ENCODE results near the gene ECI1. TPM values are rescaled to one million over a fixed set of nuclear protein-coding genes. Genes with fewer than 3 reads are reported as not detected.

The ECI1 gene
- polyA plus RNA-seq, 1 experiment: 24.9 TPM

- peaks cover 64% of the 10 kb centered on the region for H3K27me3 ChIP-seq (ENCODE audit: control insufficient read depth, insufficient read depth, low read length)
- no peak overlapping the region for H3K27ac ChIP-seq (ENCODE audit: low read depth, low read length)
- DNase-seq (ENCODE audit: low read depth, low spot score): no peak
- POLR2A ChIA-PET: interaction anchor here (1.1 to 3.4 kb wide), 2 partner anchors 8 to 41 kb away, joined by 3 to 16 read pairs; partner anchors contain the start of gene TRAF7
- no peak overlapping the region; the same call in 1 of the 2 replicates for H3K4me3 ChIP-seq (ENCODE audit: low read depth, low read length)
- CTCF ChIA-PET: no interaction called here
- peaks cover 6% of the 10 kb centered on the region for H3K9me3 ChIP-seq (ENCODE audit: control insufficient read depth, insufficient read depth, low read length)
- TF ChIP-seq CTCF (IDR thresholded peaks at IDR 0.05; ENCODE audit: low read depth, low read length): no peak
Observed at GRCh38 chr16:2195322-2196161, 55.8 kb downstream of the ECI1 start.

GRCh38 chr16:2194852-2195321, 56.5 kb downstream of the ECI1 start:
- CTCF ChIA-PET: no interaction called here
- POLR2A ChIA-PET: interaction anchor here (0.6 to 3.4 kb wide), 3 partner anchors 9 to 40 kb away, joined by 3 to 16 read pairs (median 7); partner anchors contain the start of gene TRAF7
- no peak overlapping the region for H3K4me3 ChIP-seq (ENCODE audit: low read depth, low read length)
- H3K9me3 ChIP-seq (ENCODE audit: control insufficient read depth, insufficient read depth, low read length): peaks cover 3% of the 10 kb centered on the region; the same call in 1 of the 2 replicates
- H3K27ac ChIP-seq (ENCODE audit: low read depth, low read length): no peak overlapping the region
- DNase-seq (ENCODE audit: low read depth, low spot score): no peak
- peak; percentile 41 for TF ChIP-seq CTCF (IDR thresholded peaks at IDR 0.05; ENCODE audit: low read depth, low read length)
- H3K27me3 ChIP-seq (ENCODE audit: control insufficient read depth, insufficient read depth, low read length): peaks cover 58% of the 10 kb centered on the region

- Histone ChIP-seq H3K27ac (ENCODE audit: low read depth, low read length) (no peak overlapping the region), H3K4me3 (ENCODE audit: low read depth, low read length) (no peak overlapping the region), H3K9me3 (ENCODE audit: control insufficient read depth, insufficient read depth, low read length) (peaks cover 3% of the 10 kb centered on the region; the same call in 1 of the 2 replicates), H3K27me3 (ENCODE audit: control insufficient read depth, insufficient read depth, low read length) (peaks cover 52% of the 10 kb centered on the region)
- ChIA-PET CTCF (no interaction called here), POLR2A (interaction anchor here (0.6 to 3.4 kb wide), 2 partner anchors 36 to 39 kb away, joined by 7 to 16 read pairs; partner anchors contain the start of gene TRAF7)
- TF ChIP-seq CTCF (IDR thresholded peaks at IDR 0.05; ENCODE audit: low read depth, low read length): no peak
- no peak for DNase-seq (ENCODE audit: low read depth, low spot score)
Observed at GRCh38 chr16:2194166-2194834, 57.1 kb downstream of the ECI1 start.

- POLR2A ChIA-PET: interaction anchor here (1.8 kb wide), 1 partner anchor 36 kb away, joined by 8 read pairs; the partner anchor contains the start of gene TRAF7
- CTCF ChIA-PET: no interaction called here
Observed at GRCh38 chr16:2191446-2191706, 60.0 kb downstream of the ECI1 start.

More at GRCh38 chr16:2191446-2191706, 60.0 kb downstream of the ECI1 start:
- DNase-seq (ENCODE audit: low read depth, low spot score): no peak
- H3K4me3 ChIP-seq (ENCODE audit: low read depth, low read length): no peak overlapping the region
- H3K27ac ChIP-seq (ENCODE audit: low read depth, low read length): no peak overlapping the region
- H3K27me3 ChIP-seq (ENCODE audit: control insufficient read depth, insufficient read depth, low read length): peaks cover 26% of the 10 kb centered on the region
- no peak for TF ChIP-seq CTCF (IDR thresholded peaks at IDR 0.05; ENCODE audit: low read depth, low read length)
- peaks cover 3% of the 10 kb centered on the region; the same call in 1 of the 2 replicates for H3K9me3 ChIP-seq (ENCODE audit: control insufficient read depth, insufficient read depth, low read length)

Data from AG04450 (cell line).